Measurements from ENCODE around the gene CDH5. TPM values are rescaled to one million over a fixed set of nuclear protein-coding genes. Genes with fewer than 3 reads are reported as not detected.

CDH5 gene
- total RNA-seq = under 1 TPM in 2 of 5 donors, not detected in 3; 0.10 to 0.20 TPM
- total RNA-seq (2013) = 0.09 TPM
- 0 reads per million in 29 experiments for total RNA-seq

- ATAC-seq (replicated peaks in 1 of 4) (no peak), DNase-seq (no peak)
- peaks cover 0 to 72% of the 10 kb centered on the region in 2 experiments for H3K27me3 ChIP-seq (replicated peaks in 1 of 2; ENCODE audit: control insufficient read depth in 2 of 2, extremely low read depth in 1 of 2, insufficient read depth in 2 of 2, low read length in 1 of 2)
- H3K9me3 ChIP-seq = no peaks in the 10 kb centered on the region
- no peak within 1 kb of the TSS for H3K27ac Mint-ChIP-seq
- H3K36me3 Mint-ChIP-seq = no peaks in the 10 kb centered on the region
- WGBS (ENCODE audit: insufficient coverage) = 71% methylated on average over 21 of the region's 25 CpGs
- H3K4me3 Mint-ChIP-seq = no peak within 1 kb of the TSS
- H3K27ac ChIP-seq (ENCODE audit: low read length) = no peak within 1 kb of the TSS
- no peaks in the 10 kb centered on the region for H3K9me3 Mint-ChIP-seq
- POLR2A ChIA-PET = no interaction called here
- no peaks in the 10 kb centered on the region for H3K36me3 ChIP-seq (ENCODE audit: control insufficient read depth in 2 of 2, extremely low read depth in 1 of 2, insufficient read depth in 1 of 2, low read length in 1 of 2)
- no peaks in the 10 kb centered on the region for H3K4me1 ChIP-seq (ENCODE audit: control insufficient read depth in 1 of 2, extremely low read depth in 1 of 2, insufficient read depth in 2 of 2, low read length in 2 of 2)
- peaks cover 0 to 3% (median 0%) of the 10 kb centered on the region in 3 donors for H3K4me1 Mint-ChIP-seq
- H3K27me3 Mint-ChIP-seq = peaks cover 34 to 45% of the 10 kb centered on the region in 2 donors
- CTCF ChIA-PET = no interaction called here
- no peak within 1 kb of the TSS for H3K4me3 ChIP-seq (ENCODE audit: control insufficient read depth in 1 of 2, extremely low read depth in 1 of 2, low read length in 1 of 2)
Observed at GRCh38 chr16:66366433-66367299, at the start of gene CDH5. CDH5 (plus strand) TSS chr16:66366691; CDS start chr16:66379338, 12,647 bp downstream.

GRCh38 chr16:66318505-66318904 lies 48.0 kb upstream of the CDH5 start:
- DNase-seq (no peak), ATAC-seq (replicated peaks in 1 of 4) (no peak)
- peaks cover 15 to 16% of the 10 kb centered on the region in 2 donors for H3K27me3 Mint-ChIP-seq
- H3K36me3 ChIP-seq (ENCODE audit: control insufficient read depth in 2 of 2, extremely low read depth in 1 of 2, insufficient read depth in 1 of 2, low read length in 1 of 2) = no peaks in the 10 kb centered on the region
- H3K9me3 Mint-ChIP-seq = no peaks in the 10 kb centered on the region
- no peak overlapping the region for H3K4me3 ChIP-seq (ENCODE audit: control insufficient read depth in 1 of 2, extremely low read depth in 1 of 2, low read length in 1 of 2)
- ChIA-PET CTCF (no interaction called here), POLR2A (interaction anchor here in 1 of 2 donors (0.6 kb wide), 1 partner anchor 34 kb away, joined by 5 read pairs; no protein-coding TSS in a partner anchor)
- H3K9me3 ChIP-seq = no peaks in the 10 kb centered on the region
- H3K27me3 ChIP-seq (replicated peaks in 1 of 2; ENCODE audit: control insufficient read depth in 2 of 2, extremely low read depth in 1 of 2, insufficient read depth in 2 of 2, low read length in 1 of 2) = peaks cover 0 to 39% of the 10 kb centered on the region in 2 experiments
- no peak overlapping the region for H3K27ac Mint-ChIP-seq
- WGBS (ENCODE audit: insufficient coverage) = no CpG with 5 or more reads among the region's 1 CpG
- peaks cover 0 to 5% of the 10 kb centered on the region in 2 experiments for H3K4me1 ChIP-seq (ENCODE audit: control insufficient read depth in 1 of 2, extremely low read depth in 1 of 2, insufficient read depth in 2 of 2, low read length in 2 of 2)
- no peaks in the 10 kb centered on the region for H3K4me1 Mint-ChIP-seq
- no peak overlapping the region for H3K27ac ChIP-seq (ENCODE audit: low read length)
- H3K4me3 Mint-ChIP-seq = no peak overlapping the region
- H3K36me3 Mint-ChIP-seq = no peaks in the 10 kb centered on the region

- H3K27me3 Mint-ChIP-seq = peaks cover 11 to 13% of the 10 kb centered on the region in 2 donors
- Histone ChIP-seq H3K4me3 (ENCODE audit: control insufficient read depth in 1 of 2, extremely low read depth in 1 of 2, low read length in 1 of 2) (no peak overlapping the region), H3K9me3 (no peaks in the 10 kb centered on the region), H3K36me3 (ENCODE audit: control insufficient read depth in 2 of 2, extremely low read depth in 1 of 2, insufficient read depth in 1 of 2, low read length in 1 of 2) (no peaks in the 10 kb centered on the region), H3K4me1 (ENCODE audit: control insufficient read depth in 1 of 2, extremely low read depth in 1 of 2, insufficient read depth in 2 of 2, low read length in 2 of 2) (no peaks in the 10 kb centered on the region), H3K27me3 (replicated peaks in 1 of 2; ENCODE audit: control insufficient read depth in 2 of 2, extremely low read depth in 1 of 2, insufficient read depth in 2 of 2, low read length in 1 of 2) (peaks cover 0 to 44% of the 10 kb centered on the region in 2 experiments), H3K27ac (ENCODE audit: low read length) (no peak overlapping the region)
- ATAC-seq (replicated peaks in 1 of 4) (no peak), DNase-seq (no peak)
- CTCF ChIA-PET = no interaction called here
- no peak overlapping the region for H3K27ac Mint-ChIP-seq
- no peaks in the 10 kb centered on the region for H3K9me3 Mint-ChIP-seq
- POLR2A ChIA-PET = no interaction called here
- H3K4me1 Mint-ChIP-seq = no peaks in the 10 kb centered on the region
- H3K4me3 Mint-ChIP-seq = no peak overlapping the region
- H3K36me3 Mint-ChIP-seq = no peaks in the 10 kb centered on the region
Observed at GRCh38 chr16:66320774-66321173, 45.7 kb upstream of the CDH5 start.

- Mint-ChIP-seq H3K36me3 (no peaks in the 10 kb centered on the region), H3K27me3 (peaks cover 9 to 22% of the 10 kb centered on the region in 2 donors), H3K9me3 (no peaks in the 10 kb centered on the region), H3K4me3 (no peak overlapping the region), H3K4me1 (no peaks in the 10 kb centered on the region), H3K27ac (no peak overlapping the region)
- WGBS (ENCODE audit: insufficient coverage) = 70% methylated on average over 1 of the region's 4 CpGs
- Histone ChIP-seq H3K4me3 (ENCODE audit: control insufficient read depth in 1 of 2, extremely low read depth in 1 of 2, low read length in 1 of 2) (no peak overlapping the region), H3K36me3 (ENCODE audit: control insufficient read depth in 2 of 2, extremely low read depth in 1 of 2, insufficient read depth in 1 of 2, low read length in 1 of 2) (no peaks in the 10 kb centered on the region), H3K27me3 (replicated peaks in 1 of 2; ENCODE audit: control insufficient read depth in 2 of 2, extremely low read depth in 1 of 2, insufficient read depth in 2 of 2, low read length in 1 of 2) (peaks cover 0 to 48% of the 10 kb centered on the region in 2 experiments), H3K9me3 (no peaks in the 10 kb centered on the region), H3K4me1 (ENCODE audit: control insufficient read depth in 1 of 2, extremely low read depth in 1 of 2, insufficient read depth in 2 of 2, low read length in 2 of 2) (no peaks in the 10 kb centered on the region), H3K27ac (ENCODE audit: low read length) (no peak overlapping the region)
- ATAC-seq (replicated peaks in 1 of 4) = no peak
- ChIA-PET CTCF (no interaction called here), POLR2A (no interaction called here)
- no peak for DNase-seq
Observed at GRCh38 chr16:66322174-66322573, 44.3 kb upstream of the CDH5 start.

GRCh38 chr16:66324815-66325515 lies 41.5 kb upstream of the CDH5 start:
- no peak overlapping the region for H3K4me3 Mint-ChIP-seq
- Histone ChIP-seq H3K4me1 (ENCODE audit: control insufficient read depth in 1 of 2, extremely low read depth in 1 of 2, insufficient read depth in 2 of 2, low read length in 2 of 2) (no peaks in the 10 kb centered on the region), H3K9me3 (no peaks in the 10 kb centered on the region), H3K36me3 (ENCODE audit: control insufficient read depth in 2 of 2, extremely low read depth in 1 of 2, insufficient read depth in 1 of 2, low read length in 1 of 2) (no peaks in the 10 kb centered on the region), H3K27ac (ENCODE audit: low read length) (no peak overlapping the region), H3K4me3 (ENCODE audit: control insufficient read depth in 1 of 2, extremely low read depth in 1 of 2, low read length in 1 of 2) (no peak overlapping the region), H3K27me3 (replicated peaks in 1 of 2; ENCODE audit: control insufficient read depth in 2 of 2, extremely low read depth in 1 of 2, insufficient read depth in 2 of 2, low read length in 1 of 2) (peaks cover 0 to 54% of the 10 kb centered on the region in 2 experiments)
- no peaks in the 10 kb centered on the region for H3K36me3 Mint-ChIP-seq
- CTCF ChIA-PET = no interaction called here
- H3K9me3 Mint-ChIP-seq = no peaks in the 10 kb centered on the region
- H3K4me1 Mint-ChIP-seq = no peaks in the 10 kb centered on the region
- peaks cover 0 to 21% of the 10 kb centered on the region in 2 donors for H3K27me3 Mint-ChIP-seq
- ATAC-seq (replicated peaks in 1 of 4) = no peak
- DNase-seq = no peak
- 80% methylated on average over 4 of the region's 11 CpGs for WGBS (ENCODE audit: insufficient coverage)
- no peak overlapping the region for H3K27ac Mint-ChIP-seq
- POLR2A ChIA-PET = no interaction called here

GRCh38 chr16:66325717-66326376 lies 40.6 kb upstream of the CDH5 start:
- Mint-ChIP-seq H3K27me3 (peaks cover 0 to 21% of the 10 kb centered on the region in 2 donors), H3K9me3 (no peaks in the 10 kb centered on the region), H3K27ac (no peak overlapping the region), H3K4me3 (no peak overlapping the region), H3K36me3 (no peaks in the 10 kb centered on the region), H3K4me1 (no peaks in the 10 kb centered on the region)
- POLR2A ChIA-PET = no interaction called here
- no peak for DNase-seq
- Histone ChIP-seq H3K9me3 (no peaks in the 10 kb centered on the region), H3K27ac (ENCODE audit: low read length) (no peak overlapping the region), H3K4me3 (ENCODE audit: control insufficient read depth in 1 of 2, extremely low read depth in 1 of 2, low read length in 1 of 2) (no peak overlapping the region), H3K27me3 (replicated peaks in 1 of 2; ENCODE audit: control insufficient read depth in 2 of 2, extremely low read depth in 1 of 2, insufficient read depth in 2 of 2, low read length in 1 of 2) (peaks cover 0 to 49% of the 10 kb centered on the region in 2 experiments), H3K4me1 (ENCODE audit: control insufficient read depth in 1 of 2, extremely low read depth in 1 of 2, insufficient read depth in 2 of 2, low read length in 2 of 2) (no peaks in the 10 kb centered on the region), H3K36me3 (ENCODE audit: control insufficient read depth in 2 of 2, extremely low read depth in 1 of 2, insufficient read depth in 1 of 2, low read length in 1 of 2) (no peaks in the 10 kb centered on the region)
- no peak for ATAC-seq (replicated peaks in 1 of 4)
- 71% methylated on average over 6 of the region's 8 CpGs for WGBS (ENCODE audit: insufficient coverage)
- CTCF ChIA-PET = no interaction called here

Measured in T-cell (primary cell).